ENCODE measurements around the gene ASPSCR1. TPM values are rescaled to one million over a fixed set of nuclear protein-coding genes. Genes with fewer than 3 reads are reported as not detected.

ASPSCR1 gene
- total and polyA plus RNA-seq, 10 of the 15 experiments (the other 5 are each of a cell fraction or from before 2014, with no cell fraction given), result 1.5 to 48.4 (median 25.4) TPM

GRCh38 chr17:81967533-81968395, 9.7 kb upstream of the ASPSCR1 start (continued):
- TF ChIP-seq PKNOX1 (IDR thresholded peaks at IDR 0.05), result 0 out of 2 replicates have a peak, but pooled peaks have one; percentile 30
- TF ChIP-seq GABPA (IDR thresholded peaks at IDR 0.05; ENCODE audit: low read depth), result no peak
- no peak for TF ChIP-seq NFYA (IDR thresholded peaks at IDR 0.05; ENCODE audit: borderline replicate concordance, low read depth, low read length)
- TF ChIP-seq PAX8 (IDR thresholded peaks at IDR 0.05), result no peak
- no peak for TF ChIP-seq JUNB (IDR thresholded peaks at IDR 0.05)
- TF ChIP-seq ZNF622 (IDR thresholded peaks at IDR 0.05), result no peak
- peak in 1 of 2 experiments; percentile 14; a peak in 1 of 4 replicates for TF ChIP-seq IKZF2 (IDR thresholded peaks at IDR 0.05)
- no peak for TF ChIP-seq KAT2A (conservative IDR thresholded peaks at IDR 0.05; ENCODE audit: control insufficient read depth, low read depth, low read length)
- no peak for TF ChIP-seq CREM (IDR thresholded peaks at IDR 0.05; ENCODE audit: low read depth)
- no peak for TF ChIP-seq BMI1 (IDR thresholded peaks at IDR 0.05; ENCODE audit: borderline replicate concordance)
- TF ChIP-seq TAF1 (IDR thresholded peaks at IDR 0.05; ENCODE audit: borderline replicate concordance, low read depth, low read length), result no peak
- no peak for TF ChIP-seq IRF5 (IDR thresholded peaks at IDR 0.05; ENCODE audit: borderline replicate concordance)
- TF ChIP-seq ESRRA (IDR thresholded peaks at IDR 0.05; ENCODE audit: low read length), result no peak
- TF ChIP-seq NRF1 (conservative IDR thresholded peaks at IDR 0.05; ENCODE audit: low read depth, low read length), result no peak
- TF ChIP-seq IKZF1 (conservative IDR thresholded peaks at IDR 0.05), result peak; percentile 68
- TF ChIP-seq ASH2L (IDR thresholded peaks at IDR 0.05; ENCODE audit: borderline replicate concordance, low read depth), result no peak
- TF ChIP-seq CEBPB (IDR thresholded peaks at IDR 0.05; ENCODE audit: borderline replicate concordance in 1 of 2, low read depth in 2 of 2, low read length in 2 of 2), result no peak
- TF ChIP-seq RB1 (IDR thresholded peaks at IDR 0.05; ENCODE audit: borderline replicate concordance), result no peak
- TF ChIP-seq ZNF24 (IDR thresholded peaks at IDR 0.05), result no peak
- no peak for TF ChIP-seq ZNF592 (IDR thresholded peaks at IDR 0.05)
- TF ChIP-seq SIX5 (IDR thresholded peaks at IDR 0.05; ENCODE audit: low read depth, low read length, severe bottlenecking), result no peak
- no peak for TF ChIP-seq CBFB (IDR thresholded peaks at IDR 0.05; ENCODE audit: low read depth)
- TF ChIP-seq USF1 (IDR thresholded peaks at IDR 0.05; ENCODE audit: borderline replicate concordance, extremely low read length, insufficient read depth, low read depth, low read length), result peak; percentile 88
- 0 out of 2 replicates have a peak, but pooled peaks have one; percentile 26 for TF ChIP-seq YY1 (IDR thresholded peaks at IDR 0.05; ENCODE audit: low read depth, low read length)
